HG03378 (cell line): ENCODE data around the gene AK1.

Experiments used
- ATAC-seq: cut with Tn5 transposase; IDR thresholded peaks from one replicate; pipeline ENCODE4 v1.9.1; 2021; ENCODE audit warnings: mild to moderate bottlenecking, moderate library complexity; ENCODE audit not compliant: unreplicated experiment

Gene AK1

DNA sequence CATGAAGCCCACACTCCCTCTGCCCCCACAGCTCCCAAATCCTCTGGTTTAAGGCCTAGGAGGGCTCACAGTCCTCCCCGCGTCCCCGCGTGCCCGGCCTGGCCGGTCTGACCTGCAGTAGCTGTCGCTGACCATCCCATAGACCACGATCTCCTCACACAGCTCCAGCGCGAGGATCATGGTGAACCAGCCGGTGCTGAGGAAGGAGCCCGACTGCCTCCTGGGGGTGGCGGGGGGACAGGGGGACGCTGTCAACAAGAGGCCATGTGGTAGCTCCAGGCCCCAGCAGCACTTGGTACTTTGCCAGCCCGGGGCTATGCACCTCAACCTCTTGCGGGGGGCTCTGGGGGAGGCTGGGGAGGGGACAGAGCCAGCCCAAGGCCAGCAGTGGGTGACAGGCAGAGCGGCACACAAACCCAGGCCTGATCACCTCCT lies 32.4 kb upstream of the AK1 start:
- no peak for ATAC-seq

DNA sequence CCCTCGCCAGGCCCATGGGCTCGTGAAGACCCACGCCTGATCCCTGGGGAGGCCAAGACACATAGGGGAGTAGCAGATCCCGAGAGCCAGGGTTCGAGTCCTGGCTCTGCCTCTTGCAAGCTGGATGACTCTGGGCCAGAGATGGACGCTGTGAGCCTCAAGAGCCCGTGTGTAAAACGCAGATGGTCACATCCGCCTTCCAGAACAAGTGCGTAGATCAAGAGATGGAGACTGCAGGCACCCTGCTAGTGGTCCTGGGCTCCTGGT lies 31.1 kb upstream of the AK1 start:
- no peak for ATAC-seq

DNA sequence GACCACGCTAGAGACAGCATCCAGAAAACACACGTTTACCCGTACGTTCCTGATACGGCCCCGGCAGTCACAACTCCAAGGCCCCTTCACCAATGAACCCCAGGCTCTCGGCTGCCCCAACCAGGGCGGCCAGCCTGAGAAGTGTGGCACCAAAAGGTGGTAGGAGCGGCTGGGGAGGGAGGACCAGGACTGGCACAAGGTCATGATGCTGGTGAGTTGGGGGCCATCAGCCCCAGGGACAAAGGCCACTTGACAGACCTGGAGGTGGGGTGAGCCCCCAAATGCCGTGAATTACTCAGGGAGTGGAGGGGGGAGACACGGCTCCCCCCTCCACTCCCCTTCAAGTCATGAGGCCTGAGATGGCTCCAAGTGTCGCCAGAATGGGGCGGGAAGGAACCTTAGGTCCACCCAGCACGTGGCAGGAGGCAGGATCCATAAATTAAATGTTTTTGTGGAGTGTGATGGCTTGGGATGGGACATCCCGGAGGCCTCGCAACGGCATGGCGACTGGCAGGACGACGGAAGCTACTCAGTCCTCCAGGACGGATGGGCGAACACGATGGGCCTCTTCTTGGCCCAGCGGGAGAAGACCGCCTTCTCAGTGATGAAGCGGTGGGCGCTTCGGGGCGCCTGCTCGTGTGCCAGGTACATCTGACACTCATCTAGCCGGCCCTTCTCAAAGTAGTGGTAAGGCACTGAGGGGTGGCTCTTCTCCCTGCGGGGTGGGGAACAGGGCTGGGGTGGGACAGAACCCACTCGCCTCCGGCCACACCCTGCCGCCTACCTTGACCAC lies 30.6 kb upstream of the AK1 start:
- ATAC-seq = no peak

DNA sequence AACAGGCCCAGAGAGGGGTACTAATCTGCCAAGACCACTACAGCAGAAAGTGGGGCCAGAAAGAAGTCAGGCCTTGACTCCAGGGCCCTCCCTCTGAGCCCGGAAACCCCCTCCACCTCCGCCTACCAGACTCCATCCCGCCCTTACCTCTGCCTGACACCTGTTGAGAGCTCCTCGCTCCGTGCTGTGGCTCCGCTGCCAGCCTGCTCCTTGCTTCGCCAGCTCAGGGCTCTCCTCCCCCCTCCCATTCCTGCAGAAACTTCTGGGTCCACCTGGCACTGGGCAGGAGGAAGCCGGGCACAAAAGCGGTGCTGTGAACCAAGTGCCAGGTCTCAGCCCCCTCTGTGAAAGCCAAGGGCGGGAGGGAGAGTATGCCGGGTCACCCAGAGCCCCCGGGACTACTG lies 28.3 kb upstream of the AK1 start:
- no peak for ATAC-seq

DNA sequence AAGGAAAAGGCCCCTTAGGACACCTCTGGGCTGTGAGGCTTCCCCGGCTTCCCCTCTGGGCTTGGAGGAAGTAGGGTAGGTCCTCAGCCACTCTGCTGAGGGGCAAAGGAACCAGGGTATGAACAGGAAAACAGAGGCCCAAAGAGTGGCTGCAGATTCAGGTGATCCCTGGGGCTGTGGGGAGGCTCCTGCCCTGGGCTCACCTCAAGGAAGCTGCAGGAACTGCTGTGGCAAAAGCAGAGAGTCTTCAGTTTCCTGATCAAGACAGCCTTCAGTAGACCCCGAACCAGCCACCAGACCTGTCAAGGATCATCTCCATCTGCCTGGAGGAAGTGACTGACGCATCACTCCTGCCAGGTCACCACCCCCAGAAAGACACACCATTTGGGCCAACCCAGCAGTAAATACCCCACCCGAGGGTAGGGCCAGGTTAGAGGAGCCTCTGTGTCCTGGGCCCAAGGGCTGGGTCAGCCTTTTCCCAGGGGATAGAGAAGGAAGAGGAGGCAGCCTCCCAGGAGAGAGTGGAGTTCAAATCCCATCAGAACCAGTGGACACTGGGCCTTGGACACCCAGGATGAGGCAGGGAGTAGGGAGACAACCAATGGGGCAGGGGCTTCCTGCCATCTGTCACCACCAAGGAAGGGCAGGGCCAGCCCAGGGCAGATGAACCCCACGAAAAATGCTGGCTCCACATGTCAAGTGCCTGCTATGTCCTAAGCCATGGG lies 27.7 kb upstream of the AK1 start:
- no peak for ATAC-seq

DNA sequence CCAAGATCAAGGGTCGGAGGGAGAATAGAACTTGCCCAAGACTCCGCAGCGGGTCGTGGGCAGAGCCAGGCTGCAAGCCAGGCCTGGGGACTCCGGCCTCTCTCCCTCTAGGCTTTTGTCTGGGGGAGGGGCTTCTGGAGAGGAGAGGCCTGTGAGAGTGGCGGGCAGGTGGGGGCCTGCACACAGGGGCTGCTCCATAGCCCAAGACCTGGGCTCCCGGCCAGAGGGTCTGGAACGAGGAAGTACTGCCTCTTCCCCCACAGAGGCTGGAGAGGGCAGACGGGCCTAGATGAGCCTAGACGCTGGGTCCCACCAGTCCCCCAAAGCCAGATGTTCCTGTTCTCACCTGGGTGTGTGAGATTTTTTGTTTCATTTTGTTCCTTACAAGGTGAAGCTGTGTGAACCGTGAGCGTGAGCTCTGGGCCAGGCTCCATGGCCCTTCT lies 27.1 kb upstream of the AK1 start:
- ATAC-seq = no peak

DNA sequence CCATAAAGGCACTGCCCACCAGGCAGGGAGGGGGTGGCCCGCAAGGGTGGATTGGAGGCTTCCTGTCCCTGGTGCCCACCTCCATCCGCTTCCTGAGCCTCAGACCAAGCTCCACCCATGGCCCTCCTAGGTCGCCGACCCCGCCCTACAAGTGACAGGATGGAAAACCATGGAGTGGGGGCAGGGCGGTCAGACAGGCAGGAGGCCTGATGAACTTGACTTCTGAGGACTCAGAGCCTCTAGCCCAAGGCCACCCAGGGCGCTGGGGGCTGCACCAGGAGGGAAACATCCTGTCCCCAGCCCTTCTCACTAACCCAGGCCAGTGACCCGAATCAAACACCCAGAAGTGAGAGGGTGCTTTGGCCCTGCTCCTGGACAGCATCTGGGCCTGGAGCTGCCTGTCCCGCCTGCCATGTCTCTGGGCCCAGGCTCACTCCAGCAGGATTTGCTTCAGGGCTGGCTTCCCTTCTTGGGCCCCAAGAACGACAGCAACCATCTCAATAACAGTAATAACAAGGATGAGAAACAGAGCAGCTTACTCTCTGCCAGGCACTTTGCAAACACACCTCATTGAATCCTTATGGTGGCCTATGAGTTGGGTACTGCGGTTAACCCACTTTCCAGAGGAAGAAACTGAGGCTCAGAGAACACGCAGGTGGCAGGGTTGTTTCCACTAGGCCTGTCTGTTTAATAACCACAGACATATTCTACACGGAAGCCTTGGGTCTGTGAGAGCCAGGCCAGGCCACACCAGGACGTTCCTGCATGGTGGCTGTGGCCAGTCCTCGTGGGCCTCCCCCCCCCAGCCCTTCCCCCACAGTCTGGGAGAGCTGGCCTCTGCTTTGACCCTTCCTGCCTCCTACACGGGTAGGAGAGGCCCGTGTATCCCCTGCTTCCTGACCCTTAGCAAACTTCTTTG lies 26.3 kb upstream of the AK1 start:
- no peak for ATAC-seq

DNA sequence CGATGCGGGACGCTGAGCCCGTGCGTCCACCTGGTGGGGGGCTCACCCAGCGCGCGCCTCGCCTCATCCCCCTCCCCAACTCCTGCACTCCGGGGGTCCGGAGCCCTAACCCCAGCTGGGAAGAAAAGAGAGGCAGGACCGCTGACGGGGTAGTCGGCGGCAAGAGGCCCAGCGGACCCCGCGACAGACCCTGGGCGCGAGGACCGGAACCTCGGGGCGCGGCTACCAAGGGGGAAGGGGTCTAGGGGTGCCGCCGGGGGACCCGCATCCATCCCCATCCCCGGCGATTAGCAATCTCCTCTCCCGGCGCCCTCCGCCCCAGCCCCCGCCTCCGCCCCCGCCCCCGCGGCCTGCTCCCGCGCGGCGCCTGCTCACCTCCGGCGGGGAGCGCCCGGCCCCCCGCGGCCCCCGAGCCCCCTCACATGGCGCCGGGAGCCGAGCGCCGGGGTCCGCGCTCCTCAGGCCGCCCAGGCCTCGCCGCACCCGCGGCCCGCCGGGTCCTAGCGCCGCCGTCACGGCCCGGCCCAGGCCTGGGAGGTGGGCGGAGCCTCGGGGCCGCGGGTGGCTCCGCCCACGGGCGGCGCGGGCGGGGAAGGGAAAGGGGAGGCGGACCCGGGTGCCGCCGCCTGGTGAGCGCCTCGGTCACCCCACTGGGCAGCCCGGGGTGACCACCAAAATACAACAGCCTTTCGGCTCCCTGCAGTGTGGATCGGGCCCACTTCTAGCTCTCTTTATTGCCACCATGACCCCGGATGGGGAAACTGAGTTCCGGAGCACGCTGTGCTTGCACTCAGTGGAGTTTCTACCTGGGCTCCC lies 21.9 kb upstream of the AK1 start, which contains the start of gene ST6GALNAC6:
Gene ST6GALNAC6, minus strand, starts transcription at position 476 of the 816 bp plus-strand sequence. CDS start 1,622 bp downstream, outside the sequence.
- ATAC-seq = no peak

DNA sequence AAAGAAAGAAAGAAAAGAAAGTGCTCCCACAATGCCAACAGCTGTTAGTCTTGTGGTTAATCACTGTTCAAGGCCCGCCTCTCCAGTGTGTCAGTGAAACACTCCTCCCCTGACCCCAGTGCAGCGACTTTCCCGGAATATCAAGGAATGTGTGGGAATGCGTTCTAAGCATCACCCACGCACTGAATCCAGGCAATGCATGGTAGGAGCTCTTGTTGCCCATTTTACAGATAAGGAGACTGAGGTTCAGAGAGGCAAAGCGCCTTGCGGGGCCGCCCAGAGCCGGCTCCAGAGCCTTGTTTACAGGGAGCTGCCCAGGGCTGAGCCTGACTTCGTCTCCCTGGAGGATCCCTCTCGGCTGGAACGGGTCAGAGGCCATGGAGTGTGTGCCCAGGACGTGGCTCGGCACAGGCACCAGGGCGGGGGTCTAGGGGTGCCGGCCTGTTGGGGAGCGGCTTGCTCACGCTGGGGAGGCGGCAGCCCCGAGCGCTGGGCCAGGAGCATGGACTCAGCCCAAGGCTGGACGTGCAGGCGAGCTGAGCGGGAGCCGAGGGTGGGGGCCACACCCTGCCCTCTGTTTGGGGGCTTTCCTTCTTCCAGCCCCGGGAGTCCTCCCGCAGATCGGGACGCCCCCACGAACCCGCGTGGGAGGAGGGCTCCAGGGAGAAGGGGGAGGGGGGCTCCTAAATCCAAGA lies 21.1 kb upstream of the AK1 start:
- ATAC-seq = no peak

DNA sequence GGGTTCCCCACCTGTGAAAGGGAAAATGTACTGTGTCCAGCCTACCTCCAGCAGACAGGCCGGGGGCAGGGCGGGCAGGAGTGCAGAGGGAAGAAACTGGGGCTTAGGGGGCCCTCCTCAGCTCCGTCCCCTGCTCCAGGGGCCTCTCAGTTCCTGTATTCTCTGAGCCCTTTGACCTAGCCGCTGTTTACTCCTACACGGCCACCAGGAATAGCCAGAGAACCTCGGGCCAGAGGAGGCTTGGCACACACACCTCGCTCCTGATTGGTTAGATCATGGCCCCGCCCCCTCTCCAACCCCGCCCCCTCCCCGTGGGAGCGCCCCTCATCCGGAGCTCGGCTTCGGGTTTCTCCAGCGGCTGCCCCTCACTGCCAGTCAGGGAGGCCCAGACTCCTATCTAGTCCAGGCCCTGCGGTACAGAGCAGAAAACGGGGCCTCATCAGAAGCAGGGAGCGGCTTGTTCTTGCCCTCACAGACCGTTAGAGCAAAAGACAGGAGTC lies 19.8 kb upstream of the AK1 start:
- no peak for ATAC-seq

DNA sequence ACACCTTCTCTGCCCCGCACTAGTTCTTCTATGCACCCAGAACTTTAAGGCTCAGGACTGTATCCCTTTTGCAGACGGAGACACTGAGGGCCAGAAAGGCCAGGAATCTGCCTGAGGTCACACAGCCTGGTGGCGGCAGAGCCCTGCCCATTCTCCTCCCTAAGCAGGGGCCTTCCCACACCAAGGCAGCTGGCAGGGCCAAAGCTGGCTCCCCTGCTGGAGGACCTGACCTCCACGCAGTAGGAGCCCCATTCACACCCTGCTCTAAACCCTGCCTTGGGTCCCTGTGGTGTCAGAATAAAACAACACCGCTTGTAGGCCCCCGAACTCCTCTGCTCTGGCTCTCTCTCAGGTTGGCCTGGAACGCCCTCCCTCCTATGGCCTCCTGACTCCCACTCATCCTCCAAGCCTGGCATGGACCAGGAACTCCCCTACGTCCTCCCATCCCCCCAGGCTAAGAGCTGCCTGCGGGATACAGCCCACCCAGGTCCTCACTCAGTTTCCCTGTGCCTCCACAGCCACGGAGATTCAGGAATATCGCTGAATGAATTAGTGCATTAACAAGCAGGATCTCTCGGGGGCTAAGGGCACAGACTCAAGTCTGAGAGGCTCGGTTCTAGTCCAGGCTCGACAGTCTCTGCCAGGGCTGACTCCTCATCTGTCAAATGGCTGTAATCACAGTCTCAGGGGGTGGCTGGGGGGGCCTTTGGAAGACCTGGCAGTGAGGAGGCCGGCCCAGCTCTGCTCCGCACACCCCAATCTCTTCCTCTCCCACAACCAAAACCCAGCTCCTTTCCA lies 19.1 kb upstream of the AK1 start:
- ATAC-seq = no peak

DNA sequence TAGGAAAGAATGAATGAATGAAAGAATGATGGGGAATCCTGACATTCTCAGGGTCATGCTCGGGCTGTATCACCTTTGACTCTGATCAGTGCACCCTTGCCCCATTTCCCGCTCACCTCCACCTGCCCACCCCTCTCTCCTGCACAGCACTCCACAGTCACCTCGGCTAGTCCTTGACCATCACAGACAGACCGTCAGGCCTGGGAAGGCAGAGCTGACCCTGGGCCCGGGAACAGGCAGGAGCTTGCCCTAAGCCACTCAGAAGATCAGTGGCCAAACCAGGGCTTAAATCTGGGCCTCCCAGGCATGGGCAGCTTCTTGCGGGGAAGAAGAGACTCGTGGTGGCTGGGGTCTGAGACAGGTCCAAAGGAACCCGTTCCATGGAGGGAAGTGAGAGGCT lies 18.3 kb upstream of the AK1 start:
- ATAC-seq = no peak

DNA sequence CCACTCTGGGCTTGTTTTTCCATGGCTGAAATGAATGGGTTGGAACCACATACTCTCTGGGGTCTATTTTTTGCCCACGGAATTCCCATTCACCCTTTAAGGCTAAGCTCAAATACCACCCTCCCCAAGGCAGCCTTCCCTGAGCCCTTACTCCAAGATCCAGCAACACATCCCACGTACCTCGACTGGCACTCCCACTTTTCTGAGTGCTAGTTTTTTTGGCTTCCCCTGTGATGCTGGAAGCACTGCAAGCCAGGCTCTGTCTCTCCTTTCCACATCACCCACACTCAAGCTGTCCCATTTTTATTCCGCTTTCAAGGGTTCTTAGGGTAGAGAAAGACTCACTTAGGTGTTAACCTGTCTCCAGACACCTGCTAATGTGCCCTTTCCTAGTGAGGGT lies 15.9 kb upstream of the AK1 start:
- no peak for ATAC-seq

DNA sequence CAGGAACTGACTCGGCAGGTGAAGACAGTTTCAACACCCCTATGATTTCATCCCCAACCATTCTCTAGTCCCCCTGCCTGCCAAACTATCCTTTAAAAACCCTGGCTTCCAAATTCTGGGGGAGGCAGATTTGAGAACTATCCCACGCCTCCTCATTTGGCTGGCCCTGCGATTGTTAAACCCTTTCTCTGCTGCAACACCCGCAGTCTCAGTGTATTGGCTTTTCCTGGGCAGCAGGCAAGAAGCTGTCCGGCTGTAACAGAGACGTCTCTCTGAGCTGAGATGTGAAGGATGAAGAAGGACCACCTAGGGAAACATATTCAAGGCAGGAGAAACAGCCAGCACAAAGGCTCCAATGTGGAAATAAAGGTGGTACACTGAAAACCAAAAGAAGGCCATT lies 15.4 kb upstream of the AK1 start:
- no peak for ATAC-seq

DNA sequence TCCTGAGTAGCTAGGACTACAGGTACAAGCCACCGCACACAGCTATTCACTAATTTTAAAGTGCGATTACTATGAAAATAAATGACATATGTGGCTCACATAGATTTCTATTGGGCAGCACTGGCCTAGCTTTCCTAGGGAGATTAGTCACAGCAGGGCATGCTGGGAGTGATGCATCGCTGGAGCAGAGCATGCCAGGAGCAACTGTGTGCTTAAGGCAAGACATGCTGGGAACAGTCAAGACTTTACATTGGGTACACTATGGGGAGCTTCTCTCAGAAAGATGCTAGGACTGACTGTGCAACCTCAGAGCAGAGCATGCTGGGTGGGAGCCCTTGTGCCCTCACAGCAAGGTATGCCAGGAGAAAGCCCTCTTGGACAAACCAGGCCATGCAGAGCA lies 12.6 kb upstream of the AK1 start:
- no peak for ATAC-seq

DNA sequence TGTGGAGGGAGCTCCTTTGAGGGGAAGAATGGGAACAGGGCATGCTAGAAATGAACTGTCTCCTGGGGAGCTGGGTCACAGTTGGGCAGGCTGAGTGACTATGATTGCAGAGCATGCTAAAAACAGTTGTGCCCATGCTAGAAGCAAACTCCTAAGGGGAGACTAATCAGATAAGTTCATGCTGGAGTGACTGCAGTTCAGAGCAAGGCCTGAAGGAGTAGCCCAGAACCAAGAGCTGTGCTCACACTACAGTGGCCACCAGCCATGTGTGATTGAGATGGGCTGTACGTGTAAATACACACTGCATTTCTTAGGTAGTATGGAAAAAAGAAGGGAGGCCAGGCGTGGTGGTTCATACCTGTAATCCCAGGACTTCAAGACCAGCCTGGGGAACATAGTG lies 10.3 kb upstream of the AK1 start:
- ATAC-seq = no peak

DNA sequence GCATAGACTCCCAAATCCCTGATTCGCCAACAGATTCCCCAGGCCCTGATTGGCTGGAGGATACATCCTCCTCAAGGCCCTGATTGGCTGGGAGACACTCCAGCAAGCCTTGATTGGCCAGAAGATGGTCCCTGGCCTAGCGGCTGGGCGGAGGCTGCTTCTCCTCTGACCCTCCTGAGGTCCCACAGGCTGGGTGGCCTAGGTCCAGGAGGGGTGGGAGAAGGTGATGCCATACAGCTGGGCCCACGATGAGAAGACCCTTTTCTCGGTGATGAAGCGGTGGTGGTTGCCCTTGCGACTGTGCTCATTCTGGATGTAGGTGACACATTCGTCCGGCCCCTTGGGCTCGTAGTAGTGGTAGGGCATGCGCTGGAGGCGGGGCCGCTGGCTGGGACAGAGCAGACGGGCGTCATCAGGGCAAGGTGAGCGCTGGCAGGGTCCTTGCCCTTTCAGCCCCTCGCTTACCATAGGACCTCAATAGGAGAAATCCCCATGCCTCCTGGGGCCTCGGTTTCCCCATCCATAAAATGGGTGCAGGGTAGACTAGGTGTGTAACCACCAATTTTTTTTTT lies 9.0 kb upstream of the AK1 start:
- no peak for ATAC-seq

DNA sequence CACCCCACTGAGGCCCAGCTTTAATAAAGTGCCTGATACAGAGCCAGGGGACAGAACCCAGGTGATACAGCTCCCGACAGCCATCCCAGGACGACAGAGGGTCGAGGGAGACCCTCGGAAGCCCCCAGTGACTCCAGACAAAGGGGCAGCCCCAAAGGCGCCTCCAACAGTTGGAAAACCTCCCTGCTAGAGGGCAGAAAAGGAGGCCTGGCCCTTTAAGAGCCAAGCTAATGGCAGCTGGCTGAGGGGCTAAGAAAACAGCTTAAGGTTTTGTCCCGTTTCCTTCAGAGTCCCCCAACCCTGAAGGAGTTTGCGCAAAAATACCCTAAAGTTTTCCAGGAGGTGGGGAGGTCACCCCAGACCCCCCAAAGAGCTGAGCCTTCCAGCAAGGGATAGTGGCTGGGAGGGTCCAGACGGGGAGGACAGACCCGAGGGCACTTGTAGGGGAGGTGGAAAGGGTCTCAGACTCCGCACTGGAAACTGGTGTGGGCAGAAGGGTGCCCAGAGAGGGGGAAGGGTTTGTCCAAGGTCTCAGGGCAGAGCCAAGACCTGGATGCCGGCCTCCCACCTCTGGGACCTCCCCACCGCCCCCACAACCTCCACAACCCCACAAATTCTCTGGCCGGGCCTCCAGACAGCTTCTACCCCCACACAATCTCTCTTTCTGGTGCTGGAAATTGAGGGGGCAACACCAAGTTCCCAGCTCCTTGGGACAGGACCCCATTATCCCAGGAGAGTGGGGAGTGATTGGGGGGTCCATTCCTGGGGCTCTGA lies 8.2 kb upstream of the AK1 start:
- ATAC-seq = no peak
